Measurements from ENCODE around the gene SCGB1D1.
"Not testable (repeated sequence)": the region's sequence is repeated elsewhere in the genome, so short reads cannot be mapped to it uniquely, and the experiment has no call there.

Gene SCGB1D1

DNA sequence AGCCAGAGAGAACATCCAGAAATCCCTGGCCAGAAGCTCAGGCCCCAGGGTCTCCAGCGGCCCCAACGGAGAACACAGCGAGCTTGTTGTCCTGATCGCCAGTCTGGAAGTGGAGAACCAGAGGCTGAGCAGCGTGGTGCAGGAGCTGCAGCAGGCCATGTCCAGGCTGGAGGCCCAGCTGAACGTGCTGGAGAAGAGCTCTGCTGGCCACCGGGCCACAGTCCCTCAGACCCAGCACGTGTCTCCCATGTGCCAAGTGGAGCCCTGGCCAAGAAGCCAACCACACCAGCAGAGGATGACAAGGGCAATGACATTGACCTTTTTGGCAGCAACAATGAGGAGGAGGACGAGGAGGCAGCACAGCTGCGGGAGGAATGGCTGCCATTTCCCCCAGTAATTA, 20.6 kb upstream of the SCGB1D1 start:
- DNase-seq = no peak

DNA sequence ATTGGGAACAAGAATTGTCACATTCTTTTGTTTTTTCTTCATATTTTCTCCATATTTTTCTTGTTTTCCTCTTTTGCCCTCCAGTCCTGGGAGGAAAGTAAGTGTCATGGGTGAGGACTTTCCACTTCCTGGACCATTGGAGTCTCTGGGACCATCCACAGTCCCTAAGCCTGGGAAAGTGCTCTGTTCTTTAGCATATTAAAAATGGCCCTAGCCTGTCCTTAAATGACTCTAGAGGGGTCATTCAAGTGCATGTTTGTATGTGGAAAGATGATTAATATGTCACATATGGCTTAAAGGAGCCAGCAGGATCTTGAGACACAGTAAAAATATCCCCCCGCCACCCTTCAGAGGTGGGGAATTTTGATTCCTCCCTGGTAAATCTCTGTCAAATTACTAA, 20.1 kb upstream of the SCGB1D1 start:
- DNase-seq = no peak

DNA sequence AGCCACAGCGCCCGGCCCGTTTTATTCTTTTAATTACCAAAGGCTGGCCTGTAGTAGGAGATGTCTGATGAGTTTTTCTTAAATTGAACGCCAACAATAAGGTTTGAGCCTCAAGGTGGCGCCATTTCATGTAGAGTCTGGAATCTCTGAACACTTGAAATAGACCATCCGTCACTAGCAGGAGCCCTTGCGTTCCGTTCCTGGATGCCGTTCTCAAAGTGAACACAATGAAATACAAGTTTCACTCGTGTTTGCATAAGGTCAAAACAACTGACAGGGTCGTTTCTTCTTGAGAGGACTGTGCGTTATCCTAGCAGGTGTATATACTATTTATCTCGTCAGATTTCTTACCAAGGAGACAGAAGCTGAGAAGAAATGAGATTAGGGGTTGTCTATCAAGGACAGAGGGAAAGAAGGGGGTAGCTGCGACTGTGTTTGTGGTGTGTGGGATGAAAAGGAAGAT, 18.7 kb upstream of the SCGB1D1 start:
- DNase-seq = peak; percentile 95

DNA sequence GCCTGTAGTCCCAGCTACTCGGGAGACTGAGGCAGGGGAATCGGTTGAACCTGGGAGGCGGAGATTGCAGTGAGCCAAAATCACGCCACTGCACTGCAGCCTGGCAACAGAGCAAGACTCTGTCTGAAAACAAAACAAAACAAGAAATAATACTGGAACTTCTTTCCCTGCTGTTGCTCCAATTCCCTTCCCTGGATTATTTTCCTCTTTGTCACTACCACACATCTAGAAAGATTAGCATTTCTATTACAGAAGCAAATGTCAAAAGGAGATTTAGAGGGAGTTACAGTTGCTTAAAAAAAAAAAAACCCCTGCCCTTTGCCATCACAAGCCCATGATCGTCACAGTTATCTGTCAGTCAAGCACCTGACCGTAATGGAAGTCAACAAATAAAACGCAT, 17.7 kb upstream of the SCGB1D1 start:
- peak; percentile 83 for DNase-seq

DNA sequence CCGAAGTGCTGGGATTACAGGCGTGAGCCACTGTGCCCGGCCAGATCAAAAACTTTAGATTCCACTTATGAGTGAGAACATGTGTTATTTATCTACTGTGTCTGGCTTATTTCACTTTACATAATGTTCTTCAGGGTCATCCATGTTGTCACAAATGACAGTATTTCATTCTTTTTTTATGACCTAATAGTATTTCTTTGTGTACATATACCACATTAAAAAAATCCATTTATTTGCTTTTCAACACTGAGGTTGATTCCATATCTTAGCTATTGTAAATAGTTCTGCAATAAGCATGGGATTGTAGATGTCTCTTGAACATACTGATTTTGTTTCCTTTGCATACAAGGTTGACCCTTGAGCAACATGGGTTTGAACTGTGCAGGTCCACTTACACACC, 13.2 kb upstream of the SCGB1D1 start:
- DNase-seq = no peak

DNA sequence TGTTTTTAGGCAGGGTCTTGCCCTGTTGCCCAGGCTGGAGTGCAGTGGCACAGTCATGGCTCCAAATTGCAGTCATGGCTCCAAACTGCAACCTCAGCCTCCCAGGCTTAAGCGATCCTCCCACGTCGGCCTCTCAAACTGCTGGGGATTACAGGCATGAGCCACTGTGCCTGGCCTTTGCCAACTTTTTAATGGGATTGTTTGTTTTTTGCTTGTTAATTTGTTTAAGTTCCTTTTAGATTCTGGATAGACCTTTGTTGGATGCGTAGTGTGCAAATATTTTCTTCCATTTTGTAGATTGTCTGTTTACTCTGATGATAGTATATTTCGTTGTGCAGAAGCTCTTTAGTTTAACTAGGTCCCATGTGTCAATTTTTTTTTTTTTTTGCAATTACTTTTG, 10.0 kb upstream of the SCGB1D1 start:
- no peak for DNase-seq

DNA sequence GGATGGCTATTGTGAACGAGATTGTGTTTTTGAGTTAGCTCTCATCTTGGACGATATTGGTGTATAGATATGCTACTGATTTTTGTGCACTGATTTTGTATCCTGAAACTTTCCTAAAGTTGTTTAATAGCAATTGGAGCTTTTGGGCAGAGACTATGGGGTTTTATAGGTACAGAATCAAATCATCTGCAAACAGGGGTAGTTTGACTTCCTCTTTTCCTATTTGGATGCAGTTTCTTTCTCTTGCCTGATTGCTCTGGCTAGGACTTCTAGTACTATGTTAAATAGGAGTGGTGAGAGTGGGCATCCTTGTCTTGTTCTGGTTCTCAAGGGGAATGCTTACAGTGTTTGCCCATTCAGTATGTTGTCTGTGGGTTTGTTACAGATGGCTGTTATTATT, 8.9 kb upstream of the SCGB1D1 start:
- DNase-seq = no peak

DNA sequence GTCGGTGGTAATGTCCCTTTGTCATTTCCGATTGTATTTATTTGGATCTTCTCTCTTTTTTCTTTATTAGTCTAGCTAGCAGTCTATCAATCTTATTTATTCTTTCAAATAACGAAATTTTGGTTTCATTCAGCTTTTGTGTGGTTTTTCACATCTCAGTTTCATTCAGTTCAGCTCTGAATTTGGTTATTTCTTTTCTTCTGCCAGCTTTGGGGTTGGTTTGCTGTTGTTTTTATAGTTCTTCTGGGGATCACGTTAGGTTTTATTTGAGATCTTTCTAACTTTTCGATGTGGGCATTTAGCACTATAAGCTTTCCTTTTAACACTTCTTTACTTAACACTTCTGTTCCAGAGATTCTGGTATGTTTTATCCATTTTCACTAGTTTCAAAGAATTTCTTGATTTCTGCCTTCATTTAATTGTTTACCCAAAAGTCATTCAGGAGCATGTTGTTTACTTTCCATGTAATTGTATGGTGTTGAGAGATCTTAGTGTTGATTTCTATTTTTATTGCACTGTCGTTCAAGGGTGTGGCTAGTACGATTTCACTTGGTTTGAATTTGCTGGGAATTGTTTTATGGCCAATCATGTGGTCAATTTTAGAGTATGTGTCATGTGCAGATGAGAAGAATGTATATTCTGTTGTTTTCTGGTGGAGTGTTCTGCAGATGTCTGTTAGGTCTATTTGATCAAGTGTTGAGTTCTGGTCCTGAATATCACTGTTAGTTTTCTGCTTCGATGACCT, 7.7 kb upstream of the SCGB1D1 start:
- DNase-seq = no peak

DNA sequence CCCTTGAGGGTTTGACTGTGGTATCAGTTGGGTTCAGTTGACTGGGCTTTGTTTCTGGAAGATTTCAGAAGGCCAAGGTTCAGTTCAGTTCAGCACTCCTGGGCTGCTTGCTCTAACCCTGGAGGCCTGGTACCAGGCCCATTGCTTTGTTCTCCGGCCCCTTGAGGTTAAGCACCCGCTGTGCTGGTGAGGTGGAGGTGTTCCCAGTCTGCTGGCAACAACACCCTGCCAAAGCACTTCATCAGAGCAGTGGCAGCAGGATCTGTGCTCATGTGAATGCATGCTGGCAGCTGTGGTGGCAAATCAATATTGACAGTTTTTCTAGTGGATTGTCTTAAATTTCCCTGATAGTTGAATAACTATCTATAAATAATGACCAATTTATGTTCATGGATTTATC, 3.8 kb upstream of the SCGB1D1 start:
- peak; percentile 69 for DNase-seq

DNA sequence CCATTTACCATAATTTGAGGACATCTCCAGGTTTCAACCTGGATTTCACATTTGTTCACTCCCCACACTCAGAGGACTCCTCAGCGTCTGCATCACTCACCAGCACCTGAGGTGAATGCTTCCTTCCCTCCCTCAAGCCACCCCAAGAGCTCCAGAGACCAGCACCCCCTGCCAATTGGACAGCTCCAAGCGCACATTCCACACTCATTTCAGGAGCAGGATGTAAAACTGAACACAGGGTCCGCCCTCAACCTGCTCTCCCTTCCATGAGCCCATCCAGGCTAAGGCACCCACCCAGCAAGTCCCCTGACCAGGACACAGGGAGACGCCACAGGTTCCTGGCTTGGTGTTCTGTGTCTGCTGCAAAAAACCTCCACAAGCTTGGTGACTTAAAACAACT, 3.9 kb downstream of the SCGB1D1 start:
- no peak for DNase-seq

DNA sequence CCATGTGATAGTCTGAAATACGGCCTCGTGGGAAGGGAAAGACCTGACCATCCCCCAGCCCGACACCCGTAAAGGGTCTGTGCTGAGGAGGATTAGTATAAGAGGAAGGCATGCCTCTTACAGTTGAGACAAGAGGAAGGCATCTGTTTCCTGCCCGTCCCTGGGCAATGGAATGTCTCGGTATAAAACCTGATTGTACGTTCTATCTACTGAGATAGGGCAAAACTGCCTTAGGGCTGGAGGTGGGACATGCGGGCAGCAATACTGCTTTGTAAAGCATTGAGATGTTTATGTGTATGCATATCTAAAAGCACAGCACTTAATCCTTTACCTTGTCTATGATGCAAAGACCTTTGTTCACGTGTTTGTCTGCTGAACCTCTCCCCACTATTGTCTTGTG, 5.0 kb downstream of the SCGB1D1 start:
- DNase-seq = not testable (repeated sequence)

DNA sequence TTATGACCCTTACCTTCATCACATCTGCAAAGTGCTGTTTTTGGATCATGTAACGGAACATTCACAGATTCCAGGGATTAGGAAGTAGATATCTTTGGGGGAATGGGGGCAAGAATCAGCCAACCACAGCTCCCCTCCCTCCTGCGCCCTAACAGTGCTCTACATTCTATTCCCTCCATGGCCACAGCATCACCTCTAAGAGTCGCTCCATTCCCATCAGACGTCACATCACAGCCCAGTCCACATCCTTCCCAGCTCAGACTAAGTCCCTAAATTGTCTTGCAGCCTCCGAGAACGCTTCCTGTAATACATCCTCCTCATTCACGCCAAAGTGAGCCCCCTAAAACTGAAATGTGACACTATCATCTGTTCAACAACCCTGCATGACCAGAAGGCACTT, 5.9 kb downstream of the SCGB1D1 start:
- no peak for DNase-seq

DNA sequence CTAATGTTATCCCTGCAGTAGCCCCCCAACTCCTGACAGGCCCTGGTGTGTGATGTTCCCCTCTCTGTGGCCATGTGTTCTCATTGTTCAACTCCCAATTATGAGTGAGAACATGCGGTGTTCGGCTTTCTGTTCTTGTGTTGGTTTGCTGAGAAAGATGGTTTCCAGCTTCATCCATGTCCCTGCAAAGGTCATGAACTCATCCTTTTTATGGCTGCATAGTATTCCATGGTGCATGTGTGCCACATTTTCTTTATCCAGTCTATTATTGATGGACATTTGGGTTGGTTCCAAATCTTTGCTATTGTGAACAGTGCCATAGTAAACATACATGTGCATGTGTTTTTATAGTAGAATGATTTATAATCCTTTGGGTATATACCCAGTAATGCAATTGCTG, 7.4 kb downstream of the SCGB1D1 start:
- DNase-seq = not testable (repeated sequence)

DNA sequence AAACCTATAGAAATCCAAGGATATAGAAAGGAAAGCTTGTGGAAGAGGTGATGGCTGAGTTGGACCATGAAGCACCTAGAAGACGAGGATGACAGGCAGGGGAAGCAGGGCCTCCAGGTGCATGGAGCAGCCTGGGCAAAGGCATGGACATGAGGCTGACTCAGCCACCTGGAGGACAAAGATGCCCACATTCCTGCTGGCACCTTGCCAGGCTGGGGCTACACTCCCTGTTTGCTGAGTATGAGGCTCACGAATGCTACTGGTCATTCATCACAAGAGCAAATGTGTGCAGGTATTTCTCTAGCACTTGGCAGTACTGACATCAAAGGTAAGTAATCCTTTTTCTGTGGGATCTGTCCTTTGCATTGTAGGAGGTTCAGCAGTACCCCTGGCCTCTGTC, 11.4 kb downstream of the SCGB1D1 start:
- DNase-seq = peak; percentile 88

DNA sequence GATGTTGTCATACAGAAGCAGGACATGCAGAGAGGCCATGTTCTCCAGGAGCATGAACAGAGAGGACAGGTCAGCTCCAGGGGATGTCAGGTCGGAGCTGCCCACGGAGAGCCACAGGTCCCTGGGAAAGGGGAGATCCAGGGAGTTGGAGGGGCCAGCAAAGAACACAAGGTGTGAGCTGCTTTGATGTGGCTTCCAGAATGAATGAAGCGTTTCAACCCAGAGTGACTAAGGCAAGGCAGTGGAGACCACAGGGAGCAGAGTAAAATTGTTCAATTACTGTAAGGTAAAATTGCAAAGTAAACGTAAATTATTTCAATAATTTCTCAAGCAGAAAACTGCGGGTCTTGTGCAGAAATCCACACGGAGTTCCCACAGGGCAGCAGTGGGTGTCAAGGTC, 12.9 kb downstream of the SCGB1D1 start:
- DNase-seq = no peak

DNA sequence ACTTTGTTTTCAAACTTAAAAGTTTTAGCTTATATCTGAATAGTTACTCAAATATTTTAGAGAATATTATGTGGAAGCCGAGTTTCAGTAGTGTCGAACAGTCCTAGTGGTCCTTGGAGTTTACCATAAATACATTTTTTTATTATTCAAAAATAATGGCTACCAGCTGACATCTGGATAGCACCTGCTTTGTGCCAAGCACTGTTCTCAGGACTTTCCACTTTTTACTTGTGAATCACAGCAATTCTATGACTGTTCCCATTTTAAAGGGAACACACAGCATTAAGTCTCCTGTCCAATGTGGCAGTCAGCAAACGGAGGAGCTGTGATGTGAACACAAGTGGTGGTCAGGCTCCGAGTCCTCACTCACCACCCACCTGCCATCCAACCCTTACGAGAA, 14.4 kb downstream of the SCGB1D1 start:
- DNase-seq = no peak

DNA sequence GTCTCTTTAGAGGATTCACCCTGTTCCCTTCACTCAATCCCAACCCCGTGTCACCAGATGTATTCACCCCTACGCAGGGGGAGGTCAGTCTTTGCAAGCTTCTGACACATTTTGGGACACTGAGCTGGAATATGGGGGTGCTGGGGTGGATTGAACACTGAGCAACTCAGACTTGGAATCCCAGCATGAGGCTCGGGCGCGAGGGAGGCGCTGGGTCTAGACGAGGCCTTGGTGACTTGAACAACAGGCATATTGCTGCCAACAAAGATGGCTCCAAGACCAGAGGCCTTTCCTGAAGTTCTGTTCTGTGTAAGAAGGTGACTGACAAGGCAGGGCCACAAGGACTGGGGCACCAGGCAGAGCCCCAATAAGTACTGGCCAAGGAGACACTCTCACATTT, 15.4 kb downstream of the SCGB1D1 start:
- no peak for DNase-seq

DNA sequence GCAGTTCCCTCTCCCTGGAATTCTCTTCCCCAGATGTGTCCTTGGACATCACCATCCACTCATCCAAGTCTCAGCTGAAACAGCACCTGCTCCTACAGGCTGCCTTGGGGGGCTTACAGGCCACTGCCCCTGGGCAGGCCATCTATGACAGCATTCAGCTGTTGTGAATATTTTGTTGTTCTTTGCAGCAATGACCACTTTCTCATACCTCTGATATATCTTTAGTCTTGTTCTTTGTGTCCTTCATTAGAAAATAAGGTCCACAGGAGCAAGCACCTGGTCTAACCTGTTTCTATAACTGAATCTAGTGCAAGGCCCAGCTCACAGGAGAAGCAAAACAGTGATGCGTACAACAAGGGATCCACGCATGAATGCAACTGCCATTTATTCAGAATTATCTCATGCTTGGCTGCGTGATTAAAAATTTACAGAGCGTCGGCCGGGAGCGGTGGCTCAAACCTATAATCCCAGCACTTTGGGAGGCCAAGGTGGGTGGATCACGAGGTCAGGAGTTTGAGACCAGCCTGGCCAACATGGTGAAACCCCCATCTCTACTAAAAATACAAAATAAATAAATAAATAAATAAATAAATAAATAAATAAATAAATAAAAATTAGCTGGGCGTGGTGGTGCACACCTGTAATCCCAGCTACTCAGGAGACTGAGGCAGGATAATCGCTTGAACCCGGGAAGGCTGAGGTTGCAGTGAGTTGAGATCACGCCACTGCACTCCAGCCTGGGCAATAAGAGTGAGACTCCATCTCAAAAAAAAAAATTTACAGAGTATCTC, 16.5 kb downstream of the SCGB1D1 start:
- peak; percentile 92 for DNase-seq

DNA sequence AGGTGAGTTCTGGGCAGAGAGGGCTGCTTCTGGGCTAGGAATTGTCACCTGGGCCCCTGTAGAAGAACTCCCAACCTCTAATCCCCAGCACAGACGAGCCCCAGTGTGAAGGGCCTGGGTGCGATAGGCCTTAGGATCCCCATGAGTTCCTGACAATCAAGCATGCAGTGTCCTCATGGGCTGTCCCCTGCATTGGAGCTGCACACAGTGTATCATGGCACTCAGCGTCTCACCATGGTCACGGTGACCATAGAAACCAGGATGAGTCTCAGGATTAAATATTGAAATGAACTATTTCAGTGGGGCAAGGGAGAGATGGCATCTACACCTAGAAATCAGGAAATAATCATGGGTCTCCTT, 18.7 kb downstream of the SCGB1D1 start:
- DNase-seq = peak; percentile 87

DNA sequence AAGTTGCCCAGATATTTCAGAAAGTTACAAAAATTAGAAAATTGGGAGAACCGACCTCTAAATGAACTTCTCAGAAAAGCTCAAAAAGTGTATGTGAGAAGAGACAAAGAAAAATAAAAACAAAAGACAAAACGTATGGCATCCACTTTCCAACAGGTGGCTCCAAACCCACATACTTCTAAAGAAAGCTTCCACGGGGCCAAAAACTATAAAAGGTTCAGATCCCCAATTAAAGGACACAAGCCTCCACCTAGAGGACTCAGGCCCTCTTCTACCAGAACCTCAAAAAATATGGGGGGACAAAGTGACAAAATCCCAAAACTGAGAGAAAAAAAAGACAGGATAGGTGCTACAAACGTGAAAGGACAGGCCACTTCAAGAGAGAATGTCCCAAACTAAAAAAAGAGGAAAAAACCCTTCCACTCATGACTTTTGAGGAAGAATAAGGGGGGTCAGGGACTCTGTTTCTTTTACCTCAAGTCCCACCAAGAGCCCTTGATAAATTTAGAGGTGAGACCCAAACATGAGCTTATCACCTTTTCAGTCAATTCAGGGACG, 27.3 kb downstream of the SCGB1D1 start:
- DNase-seq = peak; percentile 65

DNA sequence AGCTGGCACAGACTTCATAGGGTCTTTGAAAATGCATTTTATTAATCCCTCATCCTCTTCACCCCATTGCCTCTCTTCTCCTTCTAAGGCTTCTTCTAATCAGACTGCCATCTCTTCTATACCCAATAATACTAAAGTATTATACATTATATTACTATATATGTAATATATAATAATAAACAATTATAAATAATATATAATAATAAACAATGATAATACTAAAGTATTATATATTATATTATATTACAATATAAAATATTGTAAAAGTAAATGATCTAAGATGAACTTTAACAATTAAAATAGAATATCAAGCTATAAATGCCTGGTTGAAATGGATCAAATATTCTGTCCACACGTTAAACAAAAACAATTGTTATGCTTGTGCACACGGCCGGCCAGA, 31.5 kb downstream of the SCGB1D1 start:
- DNase-seq = no peak

DNA sequence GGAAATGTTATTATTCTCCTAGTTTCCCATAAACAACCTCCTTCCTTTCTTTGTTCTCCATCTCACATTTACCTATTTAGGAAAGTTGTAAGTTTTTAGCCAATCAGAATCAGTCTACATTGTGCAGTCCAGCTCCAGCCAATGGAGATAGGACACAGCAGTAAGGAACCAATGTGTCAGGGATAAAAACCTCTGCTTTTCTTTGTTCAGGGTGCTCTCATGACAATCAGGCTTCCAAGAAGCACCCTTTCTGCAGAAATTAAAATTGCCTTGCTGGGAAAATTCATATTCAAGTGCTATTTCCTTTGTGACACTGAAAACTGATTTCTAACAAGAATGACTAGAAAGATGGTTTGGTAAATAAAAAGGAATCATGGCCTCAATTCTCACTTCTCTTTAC, 33.1 kb downstream of the SCGB1D1 start:
- peak; percentile 52 for DNase-seq

DNA sequence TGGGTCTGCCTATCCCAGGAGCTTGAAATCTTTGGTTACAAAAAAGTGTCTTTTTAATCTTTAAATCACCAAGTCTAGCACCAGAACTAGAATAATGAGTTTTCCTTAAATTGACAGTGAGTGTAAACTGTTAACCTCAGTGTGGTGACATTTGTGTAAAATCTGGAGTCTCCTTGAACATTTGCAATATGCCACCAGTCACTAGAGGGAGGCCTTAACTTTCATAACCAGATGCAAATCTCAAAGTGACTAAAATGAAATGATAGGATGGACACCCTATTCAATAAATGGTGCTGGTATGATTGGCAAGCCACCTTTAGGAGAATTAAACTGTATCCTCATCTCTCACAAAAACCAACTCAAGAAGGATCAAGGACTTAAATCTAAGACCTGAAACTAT, 43.7 kb downstream of the SCGB1D1 start:
- DNase-seq = peak; percentile 11

DNA sequence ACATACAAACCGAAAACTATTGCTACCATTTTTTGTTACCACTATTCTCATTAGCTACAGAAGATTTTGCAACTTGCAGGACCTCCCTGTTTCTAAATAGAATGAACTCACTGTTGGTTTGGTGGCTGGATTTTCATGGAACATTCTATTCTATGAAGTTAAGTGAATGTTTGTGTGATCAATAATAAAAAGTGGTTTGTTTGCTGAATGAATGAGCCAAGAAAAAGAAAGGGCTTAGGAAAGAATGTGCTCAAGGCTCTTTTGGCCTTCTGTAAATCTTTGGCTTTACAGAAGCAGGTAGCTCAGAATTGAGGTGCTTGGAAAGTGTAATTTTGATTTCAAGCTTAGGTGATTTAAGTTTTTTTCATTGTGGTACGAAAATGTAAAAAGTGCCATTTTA, 46.2 kb downstream of the SCGB1D1 start:
- DNase-seq = no peak

Measured in DMS53 (cell line).